Stomach (tissue), 4 donors: ENCODE measurements around the gene ADI1.

Experiments used
- CTCF ChIP-seq, 7 experiments: fragments of 450-650 bp in 4 of 7; fragments of 200-600 bp in 3 of 7; sonication (generic) in 3 of 7; IDR thresholded peaks; one replicate each; pipeline ENCODE4 v1.5.1; 2016 to 2019; ENCODE audit warnings: antibody characterized with exemption in 7 of 7, control low read depth in 2 of 7, mild to moderate bottlenecking in 1 of 7
- POLR2A ChIP-seq, 4 donors: fragments of 450-650 bp; IDR thresholded peaks; one replicate each; pipeline ENCODE4 v1.6.1; 2016; ENCODE audit warnings: antibody characterized with exemption in 4 of 4, control low read depth in 2 of 4, mild to moderate bottlenecking in 1 of 4, moderate library complexity in 1 of 4
- POLR2AphosphoS5 ChIP-seq, 3 donors: sonication (generic); formaldehyde crosslinking; IDR thresholded peaks; one replicate each; pipeline ENCODE4 v1.6.1; 2016; ENCODE audit warnings: antibody characterized with exemption in 3 of 3

- TF ChIP-seq POLR2AphosphoS5 (IDR thresholded peaks at IDR 0.05): no peak
- no peak for TF ChIP-seq CTCF (IDR thresholded peaks at IDR 0.05)
- TF ChIP-seq POLR2A (IDR thresholded peaks at IDR 0.05): no peak
Measured at GRCh38 chr2:3472966-3473365, 46.4 kb downstream of the ADI1 start.
